PFSK-1 (cell line): Measurements from ENCODE around the gene PIGQ.

Source experiments
- POLR2AphosphoS5 ChIP-seq: IDR thresholded peaks from 2 replicates; pipeline ENCODE4 v1.6.1; 2012; ENCODE audit warnings: low read depth, mild to moderate bottlenecking, control low read depth, low read length, moderate library complexity
- SIN3A ChIP-seq: IDR thresholded peaks from 2 replicates; pipeline ENCODE4 v1.6.1; 2012; ENCODE audit warnings: mild to moderate bottlenecking, low read length, moderate library complexity, borderline replicate concordance; ENCODE audit not compliant: insufficient read depth
- TAF1 ChIP-seq: IDR thresholded peaks from 2 replicates; pipeline ENCODE4 v1.6.1; 2012; ENCODE audit warnings: low read length, control low read depth, borderline replicate concordance; ENCODE audit not compliant: insufficient read depth
- TF ChIP-seq, protein P1 (sequence below), 2 experiments: IDR thresholded peaks; 2 replicates each; pipeline versions ENCODE4 v1.6.1 to v1.8.0; 2011 to 2012; ENCODE audit warnings: low read depth in 2 of 2, low read length in 2 of 2, control low read depth in 1 of 2, inconsistent platforms in 1 of 2, mild to moderate bottlenecking in 1 of 2, moderate library complexity in 1 of 2; ENCODE audit not compliant: insufficient read depth in 1 of 2

- TF ChIP-seq SIN3A = no peak
- TF ChIP-seq POLR2AphosphoS5 = no peak
- no peak for TF ChIP-seq TAF1
- TF ChIP-seq, protein P1, sequence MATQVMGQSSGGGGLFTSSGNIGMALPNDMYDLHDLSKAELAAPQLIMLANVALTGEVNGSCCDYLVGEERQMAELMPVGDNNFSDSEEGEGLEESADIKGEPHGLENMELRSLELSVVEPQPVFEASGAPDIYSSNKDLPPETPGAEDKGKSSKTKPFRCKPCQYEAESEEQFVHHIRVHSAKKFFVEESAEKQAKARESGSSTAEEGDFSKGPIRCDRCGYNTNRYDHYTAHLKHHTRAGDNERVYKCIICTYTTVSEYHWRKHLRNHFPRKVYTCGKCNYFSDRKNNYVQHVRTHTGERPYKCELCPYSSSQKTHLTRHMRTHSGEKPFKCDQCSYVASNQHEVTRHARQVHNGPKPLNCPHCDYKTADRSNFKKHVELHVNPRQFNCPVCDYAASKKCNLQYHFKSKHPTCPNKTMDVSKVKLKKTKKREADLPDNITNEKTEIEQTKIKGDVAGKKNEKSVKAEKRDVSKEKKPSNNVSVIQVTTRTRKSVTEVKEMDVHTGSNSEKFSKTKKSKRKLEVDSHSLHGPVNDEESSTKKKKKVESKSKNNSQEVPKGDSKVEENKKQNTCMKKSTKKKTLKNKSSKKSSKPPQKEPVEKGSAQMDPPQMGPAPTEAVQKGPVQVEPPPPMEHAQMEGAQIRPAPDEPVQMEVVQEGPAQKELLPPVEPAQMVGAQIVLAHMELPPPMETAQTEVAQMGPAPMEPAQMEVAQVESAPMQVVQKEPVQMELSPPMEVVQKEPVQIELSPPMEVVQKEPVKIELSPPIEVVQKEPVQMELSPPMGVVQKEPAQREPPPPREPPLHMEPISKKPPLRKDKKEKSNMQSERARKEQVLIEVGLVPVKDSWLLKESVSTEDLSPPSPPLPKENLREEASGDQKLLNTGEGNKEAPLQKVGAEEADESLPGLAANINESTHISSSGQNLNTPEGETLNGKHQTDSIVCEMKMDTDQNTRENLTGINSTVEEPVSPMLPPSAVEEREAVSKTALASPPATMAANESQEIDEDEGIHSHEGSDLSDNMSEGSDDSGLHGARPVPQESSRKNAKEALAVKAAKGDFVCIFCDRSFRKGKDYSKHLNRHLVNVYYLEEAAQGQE (IDR thresholded peaks at IDR 0.05; ENCODE audit: insufficient read depth in 1 of 2, low read depth in 2 of 2, low read length in 2 of 2) = no peak
Measured at GRCh38 chr16:603933-604332, 34.2 kb downstream of the PIGQ start.
